Breast epithelium (tissue), 4 donors: Measurements from ENCODE around the gene FOXK1. TPM values are rescaled to one million over a fixed set of nuclear protein-coding genes. Genes with fewer than 3 reads are reported as not detected.

Experiments
- DNase-seq, 2 donors: peaks; one replicate each; pipeline ENCODE4 v3.0.0-alpha.2; 2019; ENCODE audit warnings: low spot score in 2 of 2
- H3K27ac ChIP-seq, 2 donors: fragments of 200-600 bp; sonication (generic) in 1 of 2; one replicate each; pipeline ENCODE4 v1.5.1; 2016 to 2019; ENCODE audit warnings: mild to moderate bottlenecking in 1 of 2
- H3K27me3 ChIP-seq, 2 donors: fragments of 200-600 bp; sonication (generic) in 1 of 2; one replicate each; pipeline versions ENCODE4 v1.5.1 to v1.6.0; 2017 to 2019; ENCODE audit warnings: control low read depth in 1 of 2, mild to moderate bottlenecking in 1 of 2
- H3K36me3 ChIP-seq: fragments of 200-600 bp; one replicate; pipeline ENCODE4 v1.5.1; 2019
- H3K4me1 ChIP-seq, 2 donors: fragments of 200-600 bp; sonication (generic); one replicate each; pipeline ENCODE4 v1.5.1; 2016 to 2019; ENCODE audit warnings: control low read depth in 1 of 2
- H3K4me3 ChIP-seq, 3 donors: fragments of 200-600 bp; sonication (generic); 1 replicate in 2 of 3; 2 replicates in 1 of 3; pipeline ENCODE4 v1.5.1; 2016 to 2019; ENCODE audit warnings: mild to moderate bottlenecking in 3 of 3, moderate library complexity in 2 of 3
- H3K9me3 ChIP-seq, 2 donors: fragments of 200-600 bp; sonication (generic) in 1 of 2; one replicate each; pipeline ENCODE4 v1.5.1; 2016 to 2019; ENCODE audit warnings: control low read depth in 1 of 2
- POLR2A ChIP-seq: fragments of 450-650 bp; IDR thresholded peaks from one replicate; pipeline ENCODE4 v1.6.1; 2016; ENCODE audit warnings: antibody characterized with exemption, mild to moderate bottlenecking, moderate library complexity
- POLR2AphosphoS5 ChIP-seq, 3 donors: sonication (generic); formaldehyde crosslinking; IDR thresholded peaks; one replicate each; pipeline ENCODE4 v1.6.1; 2017; ENCODE audit warnings: antibody characterized with exemption in 3 of 3
- intact Hi-C: fragments of 100-400 bp; cut with DNase I; formaldehyde crosslinking; loops from one replicate; pipeline ENCODE4 v1.15.1; 2023; ENCODE audit warnings: low total_unique reads
- total RNA-seq, 3 donors: library from RNA; depleted of rRNA; stranded (reverse); fragments of >200 nt; gene quantifications; one replicate each; pipeline ENCODE4 v1.1.0, GENCODE V29; 2016
- TF ChIP-seq, protein P1 (sequence below), 3 donors: fragments of 450-650 bp; IDR thresholded peaks; one replicate each; pipeline ENCODE4 v1.5.1; 2016 to 2017; ENCODE audit warnings: antibody characterized with exemption in 3 of 3, mild to moderate bottlenecking in 3 of 3, moderate library complexity in 3 of 3

Gene FOXK1
- 10 to 100 TPM; 11.7 to 16.5 (median 15.7) TPM for total RNA-seq

DNA sequence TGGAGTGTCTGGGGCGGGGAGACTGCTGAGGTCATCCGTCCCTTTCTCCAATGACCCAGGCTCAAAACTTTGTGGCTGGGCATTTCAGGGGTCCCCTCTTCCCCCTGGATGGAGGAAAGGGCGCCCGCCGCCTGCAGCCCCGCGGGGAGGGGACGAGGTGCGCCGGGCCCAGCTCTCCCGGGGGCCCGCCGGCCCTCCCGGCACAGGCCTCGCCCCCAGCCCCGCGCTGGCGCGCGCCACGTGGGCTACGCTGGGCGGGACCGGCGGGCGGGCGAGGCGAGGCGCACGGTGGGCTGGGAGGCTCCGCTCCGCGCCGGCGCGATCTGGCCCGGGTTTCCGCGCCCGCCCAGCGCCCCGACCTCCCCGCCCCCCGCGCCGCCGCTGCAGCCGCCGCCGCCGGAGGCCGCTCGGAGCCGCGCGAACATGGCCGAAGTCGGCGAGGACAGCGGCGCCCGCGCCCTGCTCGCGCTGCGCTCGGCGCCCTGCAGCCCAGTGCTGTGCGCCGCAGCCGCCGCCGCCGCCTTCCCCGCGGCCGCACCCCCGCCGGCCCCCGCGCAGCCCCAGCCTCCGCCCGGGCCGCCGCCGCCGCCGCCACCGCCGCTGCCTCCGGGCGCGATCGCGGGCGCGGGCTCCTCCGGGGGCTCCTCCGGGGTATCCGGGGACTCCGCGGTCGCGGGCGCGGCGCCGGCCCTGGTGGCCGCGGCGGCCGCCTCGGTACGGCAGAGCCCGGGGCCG lies at the start of gene FOXK1:
FOXK1 (plus strand) TSS at position 410 of the 735 bp plus-strand sequence; CDS start at position 424, 14 bp downstream.
- Histone ChIP-seq H3K27ac (peak within 1 kb of the TSS; percentile 91 to 96), H3K4me3 (peak within 1 kb of the TSS; percentile 86 to 93 (median 90)), H3K27me3 (no peaks in the 10 kb centered on the region), H3K4me1 (peaks cover 2 to 7% of the 10 kb centered on the region in 2 donors), H3K9me3 (no peaks in the 10 kb centered on the region), H3K36me3 (no peaks in the 10 kb centered on the region)
- DNase-seq = peak; percentile 44 to 78
- intact Hi-C loops = loop anchor here (5.0 kb wide), 1 partner anchor 80 kb away; no protein-coding TSS in a partner anchor
- TF ChIP-seq POLR2AphosphoS5 (IDR thresholded peaks at IDR 0.05) = no peak
- TF ChIP-seq POLR2A = no peak
- TF ChIP-seq, protein P1, sequence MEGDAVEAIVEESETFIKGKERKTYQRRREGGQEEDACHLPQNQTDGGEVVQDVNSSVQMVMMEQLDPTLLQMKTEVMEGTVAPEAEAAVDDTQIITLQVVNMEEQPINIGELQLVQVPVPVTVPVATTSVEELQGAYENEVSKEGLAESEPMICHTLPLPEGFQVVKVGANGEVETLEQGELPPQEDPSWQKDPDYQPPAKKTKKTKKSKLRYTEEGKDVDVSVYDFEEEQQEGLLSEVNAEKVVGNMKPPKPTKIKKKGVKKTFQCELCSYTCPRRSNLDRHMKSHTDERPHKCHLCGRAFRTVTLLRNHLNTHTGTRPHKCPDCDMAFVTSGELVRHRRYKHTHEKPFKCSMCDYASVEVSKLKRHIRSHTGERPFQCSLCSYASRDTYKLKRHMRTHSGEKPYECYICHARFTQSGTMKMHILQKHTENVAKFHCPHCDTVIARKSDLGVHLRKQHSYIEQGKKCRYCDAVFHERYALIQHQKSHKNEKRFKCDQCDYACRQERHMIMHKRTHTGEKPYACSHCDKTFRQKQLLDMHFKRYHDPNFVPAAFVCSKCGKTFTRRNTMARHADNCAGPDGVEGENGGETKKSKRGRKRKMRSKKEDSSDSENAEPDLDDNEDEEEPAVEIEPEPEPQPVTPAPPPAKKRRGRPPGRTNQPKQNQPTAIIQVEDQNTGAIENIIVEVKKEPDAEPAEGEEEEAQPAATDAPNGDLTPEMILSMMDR (IDR thresholded peaks at IDR 0.05) = no peak

DNA sequence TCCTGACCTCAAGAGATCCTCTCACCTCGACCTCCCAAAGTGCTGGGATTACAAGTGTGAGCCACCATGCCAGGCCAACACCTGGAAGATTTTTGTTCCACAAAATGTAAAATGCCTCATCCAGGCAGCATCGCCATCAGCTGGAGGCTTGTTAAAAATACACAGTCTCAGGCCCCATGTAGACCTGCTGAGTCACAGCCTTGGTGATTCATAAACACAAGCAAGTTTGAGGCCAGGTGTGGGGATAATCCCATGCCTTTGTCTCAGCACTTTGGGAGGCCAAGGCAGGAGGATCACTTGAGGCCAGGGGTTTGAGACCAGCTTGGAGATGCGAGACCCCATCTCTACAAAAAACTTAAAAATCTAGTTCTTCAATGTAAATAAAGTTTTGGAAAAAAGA lies 49.1 kb upstream of the FOXK1 start:
- Histone ChIP-seq H3K27me3 (no peaks in the 10 kb centered on the region), H3K4me3 (no peak overlapping the region), H3K4me1 (peaks cover 0 to 11% of the 10 kb centered on the region in 2 donors), H3K27ac (no peak overlapping the region), H3K9me3 (no peaks in the 10 kb centered on the region), H3K36me3 (no peaks in the 10 kb centered on the region)
- intact Hi-C loops = no loop called here
- TF ChIP-seq POLR2AphosphoS5 (IDR thresholded peaks at IDR 0.05) = no peak
- no peak for TF ChIP-seq POLR2A
- TF ChIP-seq, protein P1 (IDR thresholded peaks at IDR 0.05) = no peak
- no peak for DNase-seq

DNA sequence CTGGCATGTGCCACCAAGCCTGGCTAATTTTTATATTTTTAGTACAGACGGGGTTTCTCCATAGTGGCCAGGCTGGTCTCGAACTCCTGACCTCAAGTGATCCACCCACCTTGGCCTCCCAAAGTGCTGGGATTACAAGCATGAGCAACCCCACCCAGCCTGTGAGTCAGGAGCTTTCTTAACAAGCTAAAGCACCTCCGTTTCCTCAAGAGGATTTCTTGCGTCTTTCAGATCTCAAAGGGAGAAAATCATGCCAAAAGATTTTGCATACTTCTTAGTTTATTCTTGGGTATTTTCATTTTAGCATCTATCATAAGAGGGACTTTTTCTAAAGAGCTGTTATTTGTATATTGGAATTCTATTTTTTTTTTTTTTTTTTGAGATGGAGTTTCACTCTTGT lies 47.9 kb upstream of the FOXK1 start:
- Histone ChIP-seq H3K27ac (no peak overlapping the region), H3K4me3 (no peak overlapping the region), H3K4me1 (peaks cover 0 to 11% of the 10 kb centered on the region in 2 donors), H3K9me3 (no peaks in the 10 kb centered on the region), H3K27me3 (no peaks in the 10 kb centered on the region), H3K36me3 (no peaks in the 10 kb centered on the region)
- no peak for DNase-seq
- intact Hi-C loops = no loop called here
- TF ChIP-seq POLR2A = no peak
- TF ChIP-seq POLR2AphosphoS5 (IDR thresholded peaks at IDR 0.05) = no peak
- TF ChIP-seq, protein P1 (IDR thresholded peaks at IDR 0.05) = no peak

GRCh38 chr7:4638781-4639575 lies 43.1 kb upstream of the FOXK1 start:
- TF ChIP-seq POLR2A (no peak), POLR2AphosphoS5 (IDR thresholded peaks at IDR 0.05) (no peak)
- TF ChIP-seq, protein P1 (IDR thresholded peaks at IDR 0.05) = no peak
- H3K4me3 ChIP-seq = no peak overlapping the region
- no peaks in the 10 kb centered on the region for H3K9me3 ChIP-seq
- H3K36me3 ChIP-seq = no peaks in the 10 kb centered on the region
- intact Hi-C loops = no loop called here
- H3K4me1 ChIP-seq = no peaks in the 10 kb centered on the region
- no peak overlapping the region for H3K27ac ChIP-seq
- no peaks in the 10 kb centered on the region for H3K27me3 ChIP-seq
- no peak for DNase-seq
